ENCODE results near the gene WDCP. TPM values are rescaled to one million over a fixed set of nuclear protein-coding genes. Genes with fewer than 3 reads are reported as not detected.

Gene WDCP
- total RNA-seq, 2 donors from 2014 or later: 6.3 to 7.2 TPM

- no peak overlapping the region for H3K27ac ChIP-seq
Observed at GRCh38 chr2:23992931-23993330, 54.3 kb downstream of the WDCP start.

DNA sequence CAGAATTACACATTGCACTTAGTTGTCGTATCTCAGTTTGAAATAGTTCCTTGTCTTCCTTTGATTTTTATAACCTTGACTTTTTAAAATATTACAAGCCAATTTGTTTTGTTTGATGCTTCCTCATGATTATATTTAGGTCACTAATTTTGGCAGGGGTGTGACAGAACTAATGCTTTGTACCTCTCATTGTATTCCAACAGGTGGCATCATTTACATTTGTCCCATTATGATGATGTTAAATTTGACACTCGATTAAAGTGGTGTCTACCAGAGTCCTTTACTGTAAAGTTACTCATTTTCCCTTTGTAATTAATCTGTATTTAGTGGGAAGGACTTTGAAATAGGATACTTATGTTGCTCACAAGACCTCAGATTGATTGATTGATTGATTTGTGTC lies 58.8 kb downstream of the WDCP start:
- no peak overlapping the region for H3K27ac ChIP-seq
- TF ChIP-seq POLR2A (IDR thresholded peaks at IDR 0.05) (no peak), POLR2AphosphoS5 (IDR thresholded peaks at IDR 0.05) (no peak)
- TF ChIP-seq, protein P1, sequence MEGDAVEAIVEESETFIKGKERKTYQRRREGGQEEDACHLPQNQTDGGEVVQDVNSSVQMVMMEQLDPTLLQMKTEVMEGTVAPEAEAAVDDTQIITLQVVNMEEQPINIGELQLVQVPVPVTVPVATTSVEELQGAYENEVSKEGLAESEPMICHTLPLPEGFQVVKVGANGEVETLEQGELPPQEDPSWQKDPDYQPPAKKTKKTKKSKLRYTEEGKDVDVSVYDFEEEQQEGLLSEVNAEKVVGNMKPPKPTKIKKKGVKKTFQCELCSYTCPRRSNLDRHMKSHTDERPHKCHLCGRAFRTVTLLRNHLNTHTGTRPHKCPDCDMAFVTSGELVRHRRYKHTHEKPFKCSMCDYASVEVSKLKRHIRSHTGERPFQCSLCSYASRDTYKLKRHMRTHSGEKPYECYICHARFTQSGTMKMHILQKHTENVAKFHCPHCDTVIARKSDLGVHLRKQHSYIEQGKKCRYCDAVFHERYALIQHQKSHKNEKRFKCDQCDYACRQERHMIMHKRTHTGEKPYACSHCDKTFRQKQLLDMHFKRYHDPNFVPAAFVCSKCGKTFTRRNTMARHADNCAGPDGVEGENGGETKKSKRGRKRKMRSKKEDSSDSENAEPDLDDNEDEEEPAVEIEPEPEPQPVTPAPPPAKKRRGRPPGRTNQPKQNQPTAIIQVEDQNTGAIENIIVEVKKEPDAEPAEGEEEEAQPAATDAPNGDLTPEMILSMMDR (IDR thresholded peaks at IDR 0.05): peak in 2 of 4 experiments; percentile 13 to 28
- no peaks in the 10 kb centered on the region for H3K9me3 ChIP-seq
- no peaks in the 10 kb centered on the region for H3K27me3 ChIP-seq (replicated peaks; ENCODE audit: insufficient read depth)
- no peaks in the 10 kb centered on the region for H3K4me1 ChIP-seq (replicated peaks)
- H3K36me3 ChIP-seq: no peaks in the 10 kb centered on the region
- 65% methylated on average over 2 of the region's 2 CpGs for WGBS
- no peak for DNase-seq (ENCODE audit: low spot score)
- H3K4me3 ChIP-seq: no peak overlapping the region
- intact Hi-C loops (cut with DNase I): no loop called here

More at GRCh38 chr2:23992931-23993330, 54.3 kb downstream of the WDCP start:
- H3K9me3 ChIP-seq: no peaks in the 10 kb centered on the region
- no peak for DNase-seq (ENCODE audit: low spot score)
- 24% methylated on average over 1 of the region's 1 CpG for WGBS
- H3K27me3 ChIP-seq (replicated peaks; ENCODE audit: insufficient read depth): no peaks in the 10 kb centered on the region
- no peaks in the 10 kb centered on the region for H3K4me1 ChIP-seq (replicated peaks)
- intact Hi-C loops (cut with DNase I): no loop called here
- no peak for TF ChIP-seq POLR2A (IDR thresholded peaks at IDR 0.05)
- TF ChIP-seq, protein P1 (IDR thresholded peaks at IDR 0.05): no peak
- TF ChIP-seq POLR2AphosphoS5 (IDR thresholded peaks at IDR 0.05): no peak
- no peak overlapping the region for H3K4me3 ChIP-seq
- no peaks in the 10 kb centered on the region for H3K36me3 ChIP-seq

Small RNAs within 50 kb of the gene (small RNA-seq; reads per million reads assigned to genes)
- gene RN7SL610P: 0 reads per million in 2 donors
- 0 reads per million in 2 donors for gene RNU6-370P

Other genes with a start within 250 kb of the WDCP start
- 10 to 100 TPM; 12.2 to 16.9 TPM for gene ATAD2B, start 120.3 kb downstream of the WDCP start, total RNA-seq
- 10 to 100 TPM in 1 of 2 donors, 1 to 10 TPM in 1; 9.7 to 19.2 TPM for gene UBXN2A, start 106.9 kb downstream of the WDCP start, total RNA-seq
- gene MFSD2B, start 37.3 kb downstream of the WDCP start, total RNA-seq: not detected
- gene FKBP1B, start 2.4 kb upstream of the WDCP start, total RNA-seq: 1 to 10 TPM; 8.5 to 8.6 TPM
- gene SF3B6, start 28.9 kb upstream of the WDCP start, total RNA-seq: 10 to 100 TPM; 78.9 to 79.3 TPM
- 10 to 100 TPM; 16.2 to 26.2 TPM for gene TP53I3, start 37.4 kb upstream of the WDCP start, total RNA-seq
- gene PFN4, start 75.9 kb upstream of the WDCP start, total RNA-seq: 10 to 100 TPM in 1 of 2 donors, not detected in 1; 16.9 TPM
- 10 to 100 TPM; 17.7 to 20.6 TPM for gene FAM228B, start 76.1 kb upstream of the WDCP start, total RNA-seq
- gene FAM228A, start 127.7 kb upstream of the WDCP start, total RNA-seq: 1 to 10 TPM in 1 of 2 donors, under 1 TPM in 1; 0.55 to 4.8 TPM